RWPE2 (cell line): Measurements from ENCODE around the gene NCK1.
A peak's percentile ranks its signal among the peaks of the same experiment; 100 is the strongest.
"Not testable (repeated sequence)": the region's sequence is repeated elsewhere in the genome, so short reads cannot be mapped to it uniquely, and the experiment has no call there.

ENCODE experiments used
- ATAC-seq: fragments of 200-7000 bp; cut with Tn5 transposase; 3 replicates; pipeline ENCODE4 v1.9.1; 2021; ENCODE audit warnings: low read depth
- DNase-seq: peaks from one replicate; pipeline ENCODE4 v3.0.0-alpha.2; 2020; ENCODE audit warnings: low spot score
- H3K27ac ChIP-seq: fragments of 450-650 bp; 2 replicates; pipeline ENCODE4 v1.5.1; 2017; ENCODE audit warnings: mild to moderate bottlenecking; ENCODE audit not compliant: poor library complexity, severe bottlenecking
- H3K27me3 ChIP-seq: fragments of 250-450 bp; sonication (Bioruptor Pico); 2 replicates; pipeline ENCODE4 v1.5.1; 2021; ENCODE audit warnings: mild to moderate bottlenecking, moderate library complexity; ENCODE audit not compliant: insufficient read depth, poor library complexity, severe bottlenecking
- H3K36me3 ChIP-seq: fragments of 250-450 bp; sonication (Bioruptor Pico); 2 replicates; pipeline ENCODE4 v1.5.1; 2020; ENCODE audit warnings: low read depth, mild to moderate bottlenecking, moderate library complexity
- H3K4me1 ChIP-seq: fragments of 250-450 bp; sonication (Bioruptor Pico); 2 replicates; pipeline ENCODE4 v1.5.1; 2021; ENCODE audit warnings: mild to moderate bottlenecking, moderate library complexity; ENCODE audit not compliant: insufficient read depth, poor library complexity, severe bottlenecking
- H3K4me3 ChIP-seq: fragments of 250-450 bp; sonication (Bioruptor Pico); 2 replicates; pipeline ENCODE4 v1.5.1; 2021; ENCODE audit warnings: mild to moderate bottlenecking, moderate library complexity; ENCODE audit not compliant: severe bottlenecking
- H3K9me3 ChIP-seq: fragments of 250-450 bp; sonication (Bioruptor Pico); 2 replicates; pipeline ENCODE4 v1.5.1; 2021; ENCODE audit warnings: mild to moderate bottlenecking, moderate library complexity; ENCODE audit not compliant: severe bottlenecking
- TF ChIP-seq, protein P1 (sequence below): fragments of 450-650 bp; IDR thresholded peaks from one replicate; pipeline ENCODE4 v1.5.1; 2017; ENCODE audit warnings: mild to moderate bottlenecking, moderate library complexity; ENCODE audit not compliant: poor library complexity, severe bottlenecking

The NCK1 gene

GRCh38 chr3:136893848-136894443 is 31.9 kb downstream of the NCK1 start:
- H3K36me3 ChIP-seq: peaks cover 22% of the 10 kb centered on the region
- TF ChIP-seq, protein P1, sequence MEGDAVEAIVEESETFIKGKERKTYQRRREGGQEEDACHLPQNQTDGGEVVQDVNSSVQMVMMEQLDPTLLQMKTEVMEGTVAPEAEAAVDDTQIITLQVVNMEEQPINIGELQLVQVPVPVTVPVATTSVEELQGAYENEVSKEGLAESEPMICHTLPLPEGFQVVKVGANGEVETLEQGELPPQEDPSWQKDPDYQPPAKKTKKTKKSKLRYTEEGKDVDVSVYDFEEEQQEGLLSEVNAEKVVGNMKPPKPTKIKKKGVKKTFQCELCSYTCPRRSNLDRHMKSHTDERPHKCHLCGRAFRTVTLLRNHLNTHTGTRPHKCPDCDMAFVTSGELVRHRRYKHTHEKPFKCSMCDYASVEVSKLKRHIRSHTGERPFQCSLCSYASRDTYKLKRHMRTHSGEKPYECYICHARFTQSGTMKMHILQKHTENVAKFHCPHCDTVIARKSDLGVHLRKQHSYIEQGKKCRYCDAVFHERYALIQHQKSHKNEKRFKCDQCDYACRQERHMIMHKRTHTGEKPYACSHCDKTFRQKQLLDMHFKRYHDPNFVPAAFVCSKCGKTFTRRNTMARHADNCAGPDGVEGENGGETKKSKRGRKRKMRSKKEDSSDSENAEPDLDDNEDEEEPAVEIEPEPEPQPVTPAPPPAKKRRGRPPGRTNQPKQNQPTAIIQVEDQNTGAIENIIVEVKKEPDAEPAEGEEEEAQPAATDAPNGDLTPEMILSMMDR: no peak
- no peaks in the 10 kb centered on the region for H3K27me3 ChIP-seq
- H3K4me1 ChIP-seq: peaks cover 13% of the 10 kb centered on the region
- DNase-seq (no peak), ATAC-seq (peak; percentile 95)
- H3K4me3 ChIP-seq: no peak overlapping the region
- no peaks in the 10 kb centered on the region for H3K9me3 ChIP-seq
- peak overlapping the region; percentile 35 for H3K27ac ChIP-seq

DNA sequence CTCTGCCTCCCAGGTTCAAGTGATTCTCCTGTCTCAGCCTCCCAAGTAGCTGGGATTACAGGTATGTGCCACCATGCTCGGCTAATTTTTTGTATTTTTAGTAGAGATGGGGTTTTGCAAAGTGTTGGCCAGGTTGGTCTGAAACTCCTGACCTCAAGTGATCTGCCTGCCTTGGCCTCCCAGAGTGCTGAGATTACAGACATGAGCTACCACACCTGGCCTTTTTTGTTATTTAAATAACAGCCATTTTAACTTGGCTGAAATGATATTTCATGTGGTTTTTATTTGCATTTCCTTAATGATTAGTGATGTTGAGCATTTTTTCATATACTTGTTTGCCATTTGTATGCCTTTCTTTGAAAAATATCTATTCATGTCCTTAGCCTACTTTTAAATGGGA is 35.2 kb downstream of the NCK1 start:
- not testable (repeated sequence) for H3K4me3 ChIP-seq, H3K9me3 ChIP-seq, H3K27me3 ChIP-seq, DNase-seq, ATAC-seq, H3K27ac ChIP-seq
- Histone ChIP-seq H3K36me3 (peaks cover 26% of the 10 kb centered on the region), H3K4me1 (peaks cover 13% of the 10 kb centered on the region)

DNA sequence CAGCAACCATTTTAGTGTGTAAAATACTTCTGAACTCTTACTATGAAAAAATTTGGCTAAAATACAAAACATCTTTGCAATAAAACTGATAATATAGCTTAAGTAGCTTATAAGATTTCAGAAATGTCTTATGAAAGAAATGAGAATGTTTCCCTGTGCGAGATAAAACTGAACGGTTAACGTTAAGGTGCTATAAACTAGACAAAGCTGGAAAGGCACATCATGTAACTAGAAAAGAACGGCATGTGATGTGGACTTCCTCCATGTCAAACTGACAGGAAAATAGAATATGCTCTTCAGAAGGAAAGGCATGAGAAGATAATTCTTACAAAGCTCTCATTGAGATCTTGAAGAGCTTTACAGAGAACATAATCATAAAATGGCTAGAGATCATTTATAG is 36.5 kb downstream of the NCK1 start:
- Histone ChIP-seq H3K27ac (no peak overlapping the region), H3K4me3 (no peak overlapping the region), H3K27me3 (no peaks in the 10 kb centered on the region), H3K36me3 (peaks cover 30% of the 10 kb centered on the region), H3K9me3 (no peaks in the 10 kb centered on the region), H3K4me1 (peaks cover 8% of the 10 kb centered on the region)
- TF ChIP-seq, protein P1: no peak
- no peak for DNase-seq
- no peak for ATAC-seq

GRCh38 chr3:136898954-136899353 is 36.9 kb downstream of the NCK1 start:
- Histone ChIP-seq H3K36me3 (peaks cover 30% of the 10 kb centered on the region), H3K27ac (no peak overlapping the region), H3K9me3 (peaks cover 3% of the 10 kb centered on the region), H3K27me3 (no peaks in the 10 kb centered on the region), H3K4me1 (peaks cover 4% of the 10 kb centered on the region), H3K4me3 (no peak overlapping the region)
- ATAC-seq (no peak), DNase-seq (no peak)
- TF ChIP-seq, protein P1: no peak

DNA sequence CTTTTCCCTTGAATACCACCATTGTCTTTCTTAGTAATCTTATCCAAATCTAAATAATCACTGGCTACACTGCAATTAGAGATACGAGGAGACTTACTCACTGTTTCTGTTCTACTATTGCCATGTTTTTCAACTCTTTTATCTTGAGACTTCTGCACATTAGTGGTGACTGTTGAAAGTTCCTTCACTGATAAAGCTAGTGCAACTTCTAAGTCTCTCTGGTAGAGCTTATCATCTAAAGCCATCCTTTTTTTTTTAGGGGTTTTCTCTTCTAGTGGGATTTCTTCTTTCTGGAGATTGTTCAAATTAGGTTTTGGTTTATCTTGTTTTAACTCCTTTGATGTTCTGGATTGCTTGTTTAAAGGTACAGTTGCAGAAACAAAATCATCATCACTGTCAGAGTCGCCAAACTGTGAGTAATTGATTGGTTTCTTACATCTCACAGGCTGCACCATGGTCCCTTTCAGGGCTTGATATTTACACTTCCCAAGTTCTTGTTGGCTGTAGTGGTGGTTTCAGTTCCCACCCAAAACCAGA is 37.7 kb downstream of the NCK1 start:
- H3K9me3 ChIP-seq: peaks cover 8% of the 10 kb centered on the region
- no peak for ATAC-seq
- TF ChIP-seq, protein P1: no peak
- no peaks in the 10 kb centered on the region for H3K4me1 ChIP-seq
- peaks cover 30% of the 10 kb centered on the region for H3K36me3 ChIP-seq
- no peak overlapping the region for H3K27ac ChIP-seq
- H3K4me3 ChIP-seq: no peak overlapping the region
- H3K27me3 ChIP-seq: no peaks in the 10 kb centered on the region
- DNase-seq: no peak

- H3K9me3 ChIP-seq, H3K4me1 ChIP-seq, ATAC-seq, DNase-seq, H3K4me3 ChIP-seq, H3K27me3 ChIP-seq, H3K27ac ChIP-seq: not testable (repeated sequence)
- H3K36me3 ChIP-seq: peaks cover 27% of the 10 kb centered on the region
These were observed 38.7 kb downstream of the NCK1 start for GRCh38 chr3:136900694-136901093.
